ENCODE results near the gene LAMA4. TPM values are rescaled to one million over a fixed set of nuclear protein-coding genes. Genes with fewer than 3 reads are reported as not detected.

The LAMA4 gene
- total RNA-seq, 1 experiment from 2014 or later = 1.1 TPM

- H2BK20ac ChIP-seq (ENCODE audit: low read depth, low read length, poor library complexity, severe bottlenecking) = no peak overlapping the region
- WGBS (ENCODE audit: extremely low coverage, insufficient read length, low lambda C conversion rate) = no CpG with 5 or more reads among the region's 7 CpGs
- no peak overlapping the region for H3K27ac ChIP-seq (ENCODE audit: insufficient read length, low read depth, low read length)
- H3K9me3 ChIP-seq (ENCODE audit: control insufficient read depth, low read depth, low read length) = no peaks in the 10 kb centered on the region
- Mint-ChIP-seq H3K9me3 (no peaks in the 10 kb centered on the region), H3K4me3 (no peak overlapping the region), H3K36me3 (ENCODE audit: insufficient read depth in 1 of 3, low read depth in 3 of 3) (no peaks in the 10 kb centered on the region; a peak in 2 of 7 replicates), H3K4me1 (no peaks in the 10 kb centered on the region), H3K27ac (no peak overlapping the region), H3K27me3 (ENCODE audit: low read depth) (peaks cover 10% of the 10 kb centered on the region)
- no peaks in the 10 kb centered on the region for H3K79me1 ChIP-seq (ENCODE audit: insufficient read depth, low read depth, low read length, poor library complexity, severe bottlenecking)
- H2AFZ ChIP-seq (ENCODE audit: low read length) = no peak overlapping the region
- no peaks in the 10 kb centered on the region for H3K27me3 ChIP-seq (ENCODE audit: insufficient read depth, low read length)
- H3T11ph ChIP-seq (ENCODE audit: low read length) = no peak overlapping the region
- H4K91ac ChIP-seq (ENCODE audit: insufficient read length, low read depth, low read length) = no peak overlapping the region
- H4K20me1 ChIP-seq (ENCODE audit: control insufficient read depth, insufficient read depth, insufficient read length) = no peaks in the 10 kb centered on the region
- no peak overlapping the region for H3K4ac ChIP-seq (ENCODE audit: low read depth, low read length)
- TF ChIP-seq, protein P1, sequence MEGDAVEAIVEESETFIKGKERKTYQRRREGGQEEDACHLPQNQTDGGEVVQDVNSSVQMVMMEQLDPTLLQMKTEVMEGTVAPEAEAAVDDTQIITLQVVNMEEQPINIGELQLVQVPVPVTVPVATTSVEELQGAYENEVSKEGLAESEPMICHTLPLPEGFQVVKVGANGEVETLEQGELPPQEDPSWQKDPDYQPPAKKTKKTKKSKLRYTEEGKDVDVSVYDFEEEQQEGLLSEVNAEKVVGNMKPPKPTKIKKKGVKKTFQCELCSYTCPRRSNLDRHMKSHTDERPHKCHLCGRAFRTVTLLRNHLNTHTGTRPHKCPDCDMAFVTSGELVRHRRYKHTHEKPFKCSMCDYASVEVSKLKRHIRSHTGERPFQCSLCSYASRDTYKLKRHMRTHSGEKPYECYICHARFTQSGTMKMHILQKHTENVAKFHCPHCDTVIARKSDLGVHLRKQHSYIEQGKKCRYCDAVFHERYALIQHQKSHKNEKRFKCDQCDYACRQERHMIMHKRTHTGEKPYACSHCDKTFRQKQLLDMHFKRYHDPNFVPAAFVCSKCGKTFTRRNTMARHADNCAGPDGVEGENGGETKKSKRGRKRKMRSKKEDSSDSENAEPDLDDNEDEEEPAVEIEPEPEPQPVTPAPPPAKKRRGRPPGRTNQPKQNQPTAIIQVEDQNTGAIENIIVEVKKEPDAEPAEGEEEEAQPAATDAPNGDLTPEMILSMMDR (conservative IDR thresholded peaks at IDR 0.05) = no peak
- H2BK12ac ChIP-seq (ENCODE audit: insufficient read length, low read depth, low read length) = no peak overlapping the region
- no peak for DNase-seq
- H3K4me1 ChIP-seq (ENCODE audit: insufficient read depth, low read length) = no peaks in the 10 kb centered on the region
- H2BK120ac ChIP-seq (ENCODE audit: low read depth, low read length, poor library complexity, severe bottlenecking) = no peak overlapping the region
- no peaks in the 10 kb centered on the region for H3K79me2 ChIP-seq (ENCODE audit: insufficient read depth, low read length)
- H3K56ac ChIP-seq (ENCODE audit: insufficient read length, low read depth, low read length) = no peak overlapping the region
- H3K23ac ChIP-seq (ENCODE audit: insufficient read length, low read depth, low read length) = no peak overlapping the region
- peak overlapping the region; percentile 71 for H3K4me2 ChIP-seq (ENCODE audit: insufficient read depth, insufficient read length, low read length)
- H3K14ac ChIP-seq (ENCODE audit: insufficient read depth, low read length) = no peak overlapping the region
- no peak overlapping the region for H2BK5ac ChIP-seq (ENCODE audit: insufficient read length, low read length)
- H2BK15ac ChIP-seq (ENCODE audit: low read depth, low read length) = no peak overlapping the region
- H4K5ac ChIP-seq (ENCODE audit: insufficient read length, low read depth, low read length) = no peak overlapping the region
- H3K23me2 ChIP-seq (ENCODE audit: insufficient read length, low read depth, low read length, poor library complexity, severe bottlenecking) = no peaks in the 10 kb centered on the region
- no peak overlapping the region for H3K18ac ChIP-seq (ENCODE audit: insufficient read length, low read depth, low read length)
- H3K9ac ChIP-seq (ENCODE audit: extremely low read depth, insufficient read length, low read length) = peak overlapping the region; percentile 5
- no peak overlapping the region for H4K8ac ChIP-seq (replicated peaks; ENCODE audit: insufficient read length, low read depth, low read length)
- no peak overlapping the region for H2AK5ac ChIP-seq (ENCODE audit: insufficient read length, low read length)
Observed at GRCh38 chr6:112087916-112088315, 166.5 kb downstream of the LAMA4 start.
